Tibial nerve (tissue), 4 donors: ENCODE measurements around the gene TWF1. TPM values are rescaled to one million over a fixed set of nuclear protein-coding genes. Genes with fewer than 3 reads are reported as not detected.

Source experiments
- DNase-seq, 2 donors: peaks; one replicate each; pipeline ENCODE4 v3.0.0-alpha.2; 2019; ENCODE audit warnings: low spot score in 2 of 2
- H3K27ac ChIP-seq, 4 donors: fragments of 200-600 bp; sonication (generic) in 3 of 4; one replicate each; pipeline ENCODE4 v1.5.1; 2017 to 2019; ENCODE audit warnings: mild to moderate bottlenecking in 1 of 4
- H3K27me3 ChIP-seq, 2 donors: fragments of 200-600 bp; sonication (generic) in 1 of 2; one replicate each; pipeline versions ENCODE4 v1.5.1 to v1.6.0; 2017 to 2019
- H3K36me3 ChIP-seq, 3 donors: fragments of 200-600 bp; sonication (generic); one replicate each; pipeline ENCODE4 v1.5.1; 2018 to 2019
- H3K4me1 ChIP-seq, 4 donors: fragments of 200-600 bp; sonication (generic) in 3 of 4; one replicate each; pipeline ENCODE4 v1.5.1; 2017 to 2019
- H3K4me3 ChIP-seq, 4 donors: fragments of 200-600 bp; sonication (generic) in 3 of 4; one replicate each; pipeline ENCODE4 v1.5.1; 2017 to 2019; ENCODE audit warnings: mild to moderate bottlenecking in 1 of 4, moderate library complexity in 1 of 4
- H3K9me3 ChIP-seq, 4 donors: fragments of 200-600 bp; sonication (generic) in 3 of 4; one replicate each; pipeline ENCODE4 v1.5.1; 2017 to 2019
- EP300 ChIP-seq, 2 donors: sonication (generic); formaldehyde crosslinking; IDR thresholded peaks; one replicate each; pipeline ENCODE4 v1.6.1; 2017; ENCODE audit warnings: antibody characterized with exemption in 2 of 2, mild to moderate bottlenecking in 1 of 2
- POLR2A ChIP-seq, 2 donors: fragments of 450-650 bp; IDR thresholded peaks; one replicate each; pipeline ENCODE4 v1.6.1; 2017; ENCODE audit warnings: antibody characterized with exemption in 2 of 2, mild to moderate bottlenecking in 2 of 2, moderate library complexity in 2 of 2
- WGBS, 2 donors: methylation state at CpG; one replicate each; pipeline ENCODE4 v1.1.5; 2018; 5-methylcytosine and 5-hydroxymethylcytosine counted together
- total RNA-seq, 4 donors: library from RNA; depleted of rRNA; stranded (reverse); fragments of >200 nt; gene quantifications; one replicate each; pipeline ENCODE4 v1.1.0, GENCODE V29; 2016
- TF ChIP-seq, protein P1 (sequence below), 5 experiments: fragments of 200-600 bp in 3 of 5; fragments of 450-650 bp in 2 of 5; sonication (generic) in 3 of 5; IDR thresholded peaks; one replicate each; pipeline ENCODE4 v1.5.1; 2016 to 2019; ENCODE audit warnings: antibody characterized with exemption in 5 of 5, mild to moderate bottlenecking in 3 of 5, moderate library complexity in 2 of 5

Gene TWF1
- total RNA-seq, 4 donors from 2014 or later, result 65.1 to 82.2 (median 71.0) TPM

DNA sequence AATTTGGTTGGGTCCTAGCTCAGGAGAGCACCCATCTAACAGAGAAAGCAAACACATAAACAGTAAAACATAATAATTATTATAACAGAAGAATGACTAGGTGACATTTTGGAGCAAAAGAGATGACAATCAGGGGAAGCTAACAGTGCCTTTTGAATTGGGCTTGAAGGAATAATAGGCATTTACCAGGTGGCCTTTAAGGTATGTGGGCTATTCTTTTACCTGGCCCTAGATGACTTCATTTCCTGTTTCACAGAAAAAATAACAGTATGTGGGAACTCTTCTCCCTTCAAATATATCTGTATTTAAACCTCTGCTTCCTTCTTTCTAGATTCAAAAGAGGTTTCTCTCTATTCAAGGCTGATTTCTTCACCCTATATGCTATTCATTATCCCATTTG lies 43.5 kb downstream of the TWF1 start:
- Histone ChIP-seq H3K27ac (no peak overlapping the region), H3K9me3 (no peaks in the 10 kb centered on the region), H3K36me3 (no peaks in the 10 kb centered on the region), H3K27me3 (no peaks in the 10 kb centered on the region), H3K4me1 (peaks cover 0 to 40% (median 14%) of the 10 kb centered on the region in 4 donors), H3K4me3 (no peak overlapping the region)
- TF ChIP-seq POLR2A (IDR thresholded peaks at IDR 0.05) (no peak), EP300 (IDR thresholded peaks at IDR 0.05) (no peak)
- TF ChIP-seq, protein P1, sequence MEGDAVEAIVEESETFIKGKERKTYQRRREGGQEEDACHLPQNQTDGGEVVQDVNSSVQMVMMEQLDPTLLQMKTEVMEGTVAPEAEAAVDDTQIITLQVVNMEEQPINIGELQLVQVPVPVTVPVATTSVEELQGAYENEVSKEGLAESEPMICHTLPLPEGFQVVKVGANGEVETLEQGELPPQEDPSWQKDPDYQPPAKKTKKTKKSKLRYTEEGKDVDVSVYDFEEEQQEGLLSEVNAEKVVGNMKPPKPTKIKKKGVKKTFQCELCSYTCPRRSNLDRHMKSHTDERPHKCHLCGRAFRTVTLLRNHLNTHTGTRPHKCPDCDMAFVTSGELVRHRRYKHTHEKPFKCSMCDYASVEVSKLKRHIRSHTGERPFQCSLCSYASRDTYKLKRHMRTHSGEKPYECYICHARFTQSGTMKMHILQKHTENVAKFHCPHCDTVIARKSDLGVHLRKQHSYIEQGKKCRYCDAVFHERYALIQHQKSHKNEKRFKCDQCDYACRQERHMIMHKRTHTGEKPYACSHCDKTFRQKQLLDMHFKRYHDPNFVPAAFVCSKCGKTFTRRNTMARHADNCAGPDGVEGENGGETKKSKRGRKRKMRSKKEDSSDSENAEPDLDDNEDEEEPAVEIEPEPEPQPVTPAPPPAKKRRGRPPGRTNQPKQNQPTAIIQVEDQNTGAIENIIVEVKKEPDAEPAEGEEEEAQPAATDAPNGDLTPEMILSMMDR (IDR thresholded peaks at IDR 0.05), result no peak
- no peak for DNase-seq

DNA sequence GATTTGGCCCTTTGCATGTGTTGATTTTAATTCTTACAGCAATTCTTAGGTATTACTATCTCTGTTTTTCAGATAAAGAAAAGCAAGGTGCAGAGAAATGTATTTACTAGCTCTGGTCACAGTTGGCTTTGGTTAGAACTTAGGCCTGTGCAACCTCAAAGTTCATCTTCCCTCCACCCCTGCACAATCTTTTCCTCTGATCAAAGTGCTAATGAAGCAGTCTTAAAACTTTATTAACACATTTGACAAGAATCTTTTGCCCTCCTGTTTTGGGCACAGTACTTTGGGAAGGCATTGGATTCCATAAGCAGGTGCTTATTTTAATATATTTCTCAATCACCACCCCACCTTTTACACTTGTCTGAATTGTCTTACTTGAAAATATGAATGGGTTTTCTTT lies 44.6 kb downstream of the TWF1 start:
- Histone ChIP-seq H3K27me3 (no peaks in the 10 kb centered on the region), H3K4me3 (no peak overlapping the region)
- TF ChIP-seq EP300 (IDR thresholded peaks at IDR 0.05), result no peak
- no peak for TF ChIP-seq POLR2A (IDR thresholded peaks at IDR 0.05)

DNA sequence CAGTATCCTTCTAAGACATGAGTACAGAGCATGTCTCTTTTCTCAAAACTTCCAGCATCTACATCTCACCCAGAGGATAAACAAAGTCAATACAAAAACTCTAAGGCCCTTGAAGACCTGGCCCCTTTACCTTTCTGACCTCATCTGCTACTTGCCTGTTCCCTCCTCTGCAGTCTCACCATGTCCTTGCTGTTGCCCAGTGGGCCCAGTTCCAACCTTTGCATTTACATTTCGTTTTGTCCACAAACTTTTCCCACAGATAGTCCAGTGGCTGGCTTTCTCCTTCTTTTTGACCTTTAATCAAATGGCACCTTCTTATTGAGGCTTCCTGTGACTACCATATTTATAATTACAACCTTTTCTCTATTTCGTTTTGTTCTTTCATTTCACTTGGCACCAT lies 45.7 kb downstream of the TWF1 start:
- Histone ChIP-seq H3K4me3 (peak overlapping the region in 2 of 4 donors; percentile 77), H3K36me3 (no peaks in the 10 kb centered on the region), H3K27me3 (no peaks in the 10 kb centered on the region), H3K9me3 (no peaks in the 10 kb centered on the region), H3K4me1 (peaks cover 0 to 38% (median 15%) of the 10 kb centered on the region in 4 donors), H3K27ac (no peak overlapping the region)
- 78 to 85% methylated on average over 2 of the region's 2 CpGs for WGBS, 2 donors
- TF ChIP-seq, protein P1 (IDR thresholded peaks at IDR 0.05), result no peak
- TF ChIP-seq EP300 (IDR thresholded peaks at IDR 0.05) (no peak), POLR2A (IDR thresholded peaks at IDR 0.05) (no peak)
- DNase-seq, result no peak

More for the DNA sequence above, 44.6 kb downstream of the TWF1 start:
- no peaks in the 10 kb centered on the region for H3K36me3 ChIP-seq
- DNase-seq, result no peak
- H3K9me3 ChIP-seq, result no peaks in the 10 kb centered on the region
- H3K4me1 ChIP-seq, result peaks cover 0 to 41% (median 15%) of the 10 kb centered on the region in 4 donors
- H3K27ac ChIP-seq, result no peak overlapping the region

DNA sequence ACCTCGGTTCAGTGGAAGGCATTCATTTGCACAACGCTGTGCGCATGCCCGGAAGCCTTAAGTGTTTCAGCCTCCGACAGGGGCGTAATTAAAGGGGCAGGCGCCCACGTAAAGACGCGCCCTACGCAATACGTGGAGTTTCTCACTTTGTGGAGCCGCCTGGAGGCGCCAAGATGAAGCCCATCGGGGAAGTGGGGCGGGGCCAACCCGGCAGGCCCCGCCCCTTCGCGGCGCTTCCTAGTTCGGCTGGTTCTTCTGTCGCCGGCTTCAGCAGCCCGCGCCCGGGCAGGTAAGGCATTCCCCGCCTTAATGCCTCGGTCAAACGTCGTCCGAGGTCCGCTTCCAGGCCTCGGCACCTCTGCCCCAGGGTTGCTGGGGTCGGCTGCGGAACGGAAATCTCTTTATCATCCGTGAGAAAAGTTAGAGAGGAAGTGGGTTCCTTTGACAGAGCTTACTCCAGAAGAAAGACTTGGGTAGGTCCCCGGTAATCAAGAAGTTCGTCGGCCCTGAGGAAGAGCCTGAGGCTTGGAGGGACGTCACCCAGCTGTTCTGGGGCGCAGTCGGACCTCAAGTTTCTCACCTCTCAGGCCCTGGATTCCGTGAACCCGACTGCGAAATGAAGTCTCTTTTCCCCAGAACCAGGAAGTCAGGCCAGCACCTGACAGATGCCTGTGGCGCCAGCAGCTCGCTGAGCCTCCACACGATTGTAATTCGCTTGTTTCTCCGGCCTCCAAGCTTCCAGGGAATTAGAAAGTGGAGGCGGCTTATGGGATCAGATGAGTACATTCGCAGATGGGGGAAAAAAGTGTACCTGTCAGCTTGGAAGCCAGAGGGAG lies 47.2 kb downstream of the TWF1 start, which contains the start of the genes IRAK4 and PUS7L:
IRAK4 (plus strand) TSS at position 224 of the 836 bp plus-strand sequence. CDS start 9,161 bp downstream, outside the sequence.
PUS7L (minus strand) TSS at position 63 of the 836 bp plus-strand sequence. CDS start 3,545 bp downstream, outside the sequence.
- 1 to 5% methylated on average over 38 to 39 of the region's 54 CpGs for WGBS, 2 donors
- Histone ChIP-seq H3K27ac (peak within 1 kb of the TSS; percentile 65 to 90 (median 88)), H3K4me1 (peaks cover 0 to 38% (median 15%) of the 10 kb centered on the region in 4 donors), H3K4me3 (peak within 1 kb of the TSS; percentile 54 to 77 (median 72)), H3K27me3 (no peaks in the 10 kb centered on the region), H3K9me3 (no peaks in the 10 kb centered on the region), H3K36me3 (peaks cover 0 to 9% (median 0%) of the 10 kb centered on the region in 3 donors)
- DNase-seq, result peak; percentile 84 to 89
- TF ChIP-seq EP300 (IDR thresholded peaks at IDR 0.05) (peak; percentile 19 to 70), POLR2A (IDR thresholded peaks at IDR 0.05) (peak; percentile 40 to 55)
- TF ChIP-seq, protein P1 (IDR thresholded peaks at IDR 0.05), result peak; percentile 36 to 65 (median 61)

DNA sequence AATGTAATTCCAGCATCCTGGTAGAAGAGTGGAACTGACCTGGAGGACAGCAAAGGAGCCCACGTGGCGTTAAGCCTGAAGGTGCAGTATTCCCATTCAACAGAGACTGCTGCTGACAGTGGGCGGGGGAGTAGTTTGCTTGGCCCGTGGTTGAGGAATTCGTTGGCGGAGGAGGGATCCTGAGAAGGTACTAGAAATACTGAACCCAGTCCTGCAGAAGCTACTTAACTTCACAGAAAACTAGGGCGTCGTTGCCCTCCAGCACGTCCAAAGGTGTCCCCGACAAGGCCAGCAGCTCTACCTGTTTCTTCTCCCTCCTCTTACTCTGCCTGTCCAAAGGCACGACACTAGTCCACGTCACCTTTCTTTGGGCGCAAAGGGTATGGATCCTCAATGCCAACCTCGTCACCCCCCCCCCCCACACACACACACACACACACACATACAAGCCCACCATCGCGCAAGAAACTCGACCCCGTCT lies 47.8 kb downstream of the TWF1 start:
- H3K4me3 ChIP-seq, result peak overlapping the region; percentile 54 to 77 (median 72)
- 1 to 2% methylated on average over 17 to 18 of the region's 18 CpGs for WGBS, 2 donors
- no peaks in the 10 kb centered on the region for H3K9me3 ChIP-seq
- DNase-seq, result no peak
- peaks cover 0 to 14% (median 0%) of the 10 kb centered on the region in 3 donors for H3K36me3 ChIP-seq
- H3K4me1 ChIP-seq, result peaks cover 0 to 38% (median 15%) of the 10 kb centered on the region in 4 donors
- TF ChIP-seq POLR2A (IDR thresholded peaks at IDR 0.05) (no peak), EP300 (IDR thresholded peaks at IDR 0.05) (no peak)
- TF ChIP-seq, protein P1 (IDR thresholded peaks at IDR 0.05), result no peak
- H3K27ac ChIP-seq, result peak overlapping the region; percentile 65 to 90 (median 88)
- no peaks in the 10 kb centered on the region for H3K27me3 ChIP-seq
